ENCODE results near the gene FAF1.

Gene FAF1

GRCh38 chr1:50665413-50665812 is 294.7 kb downstream of the FAF1 start:
- no peak overlapping the region for H3K4me3 Mint-ChIP-seq
- DNase-seq (no peak), ATAC-seq (replicated peaks) (no peak)
- no peak overlapping the region for H3K27ac Mint-ChIP-seq
- H3K27me3 Mint-ChIP-seq, result no peaks in the 10 kb centered on the region
- no peaks in the 10 kb centered on the region for H3K9me3 Mint-ChIP-seq
- peaks cover 0 to 5% of the 10 kb centered on the region in 2 donors for H3K36me3 Mint-ChIP-seq
- peaks cover 6 to 29% of the 10 kb centered on the region in 2 donors for H3K4me1 Mint-ChIP-seq

GRCh38 chr1:50661626-50662025 is 298.4 kb downstream of the FAF1 start:
- ATAC-seq (replicated peaks) (no peak), DNase-seq (no peak)
- Mint-ChIP-seq H3K27me3 (no peaks in the 10 kb centered on the region), H3K4me3 (no peak overlapping the region), H3K4me1 (peaks cover 5 to 12% of the 10 kb centered on the region in 2 donors), H3K27ac (no peak overlapping the region), H3K36me3 (peaks cover 0 to 3% of the 10 kb centered on the region in 2 donors), H3K9me3 (no peaks in the 10 kb centered on the region)

- Mint-ChIP-seq H3K4me1 (peaks cover 5 to 12% of the 10 kb centered on the region in 2 donors), H3K27me3 (no peaks in the 10 kb centered on the region), H3K27ac (peak overlapping the region; percentile 11), H3K36me3 (peaks cover 0 to 7% of the 10 kb centered on the region in 2 donors), H3K9me3 (no peaks in the 10 kb centered on the region), H3K4me3 (no peak overlapping the region)
- ATAC-seq (replicated peaks) (no peak), DNase-seq (no peak)
Measured at GRCh38 chr1:50659107-50659662, 300.9 kb downstream of the FAF1 start.

GRCh38 chr1:50658459-50659076 is 301.5 kb downstream of the FAF1 start:
- no peak overlapping the region for H3K4me3 Mint-ChIP-seq
- DNase-seq (no peak), ATAC-seq (replicated peaks) (no peak)
- H3K27me3 Mint-ChIP-seq, result no peaks in the 10 kb centered on the region
- peak overlapping the region; percentile 11 for H3K27ac Mint-ChIP-seq
- H3K4me1 Mint-ChIP-seq, result peaks cover 5 to 12% of the 10 kb centered on the region in 2 donors
- no peaks in the 10 kb centered on the region for H3K9me3 Mint-ChIP-seq
- peaks cover 0 to 7% of the 10 kb centered on the region in 2 donors for H3K36me3 Mint-ChIP-seq

DNA sequence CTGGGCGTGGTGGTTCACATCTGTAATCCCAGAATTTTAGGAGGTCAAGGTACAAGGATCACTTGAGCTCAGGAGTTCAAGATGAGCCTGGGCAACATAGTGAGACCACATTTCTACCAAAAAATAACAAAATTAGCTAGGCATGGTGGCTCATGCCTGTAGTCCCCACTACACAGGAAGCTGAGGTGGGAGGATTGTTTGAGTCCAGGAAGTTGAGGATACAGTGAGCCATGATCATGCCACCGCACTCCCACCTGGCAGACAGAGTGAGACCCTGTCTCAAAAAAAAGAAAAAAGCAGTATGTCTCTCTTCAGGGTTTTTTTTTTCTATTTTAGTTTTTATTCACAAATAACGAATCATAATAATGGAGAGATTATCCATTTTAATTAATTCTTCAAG is 303.1 kb downstream of the FAF1 start:
- H3K27ac Mint-ChIP-seq, result no peak overlapping the region
- DNase-seq (no peak), ATAC-seq (replicated peaks) (no peak)
- H3K36me3 Mint-ChIP-seq, result peaks cover 0 to 7% of the 10 kb centered on the region in 2 donors
- no peaks in the 10 kb centered on the region for H3K9me3 Mint-ChIP-seq
- H3K4me1 Mint-ChIP-seq, result peaks cover 5 to 12% of the 10 kb centered on the region in 2 donors
- H3K27me3 Mint-ChIP-seq, result no peaks in the 10 kb centered on the region
- no peak overlapping the region for H3K4me3 Mint-ChIP-seq

- DNase-seq, result no peak
- Mint-ChIP-seq H3K27ac (peak overlapping the region; percentile 25), H3K9me3 (no peaks in the 10 kb centered on the region), H3K4me3 (no peak overlapping the region), H3K27me3 (no peaks in the 10 kb centered on the region), H3K36me3 (peaks cover 13 to 15% of the 10 kb centered on the region in 2 donors), H3K4me1 (no peaks in the 10 kb centered on the region)
- no peak for ATAC-seq (replicated peaks)
Measured at GRCh38 chr1:50651476-50652263, 308.4 kb downstream of the FAF1 start.

DNA sequence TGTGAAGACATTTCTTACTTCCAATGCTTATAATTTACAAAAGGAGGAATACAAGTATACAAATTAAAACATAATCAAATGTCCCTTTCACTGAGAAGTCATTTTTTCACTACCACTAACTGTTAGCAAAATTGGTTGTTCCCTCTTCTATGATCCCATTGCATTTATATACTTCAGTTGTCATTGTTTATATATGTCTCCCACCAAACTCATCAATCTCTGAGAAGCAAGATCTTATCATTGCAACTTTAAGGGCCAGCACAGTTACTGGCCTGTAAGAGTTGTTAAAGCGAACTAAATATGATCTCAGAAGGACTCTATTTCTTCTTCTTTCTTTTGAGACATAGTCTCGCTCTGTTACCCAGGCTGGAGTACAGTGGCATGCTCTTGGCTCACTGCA is 313.5 kb downstream of the FAF1 start:
- peaks cover 26 to 33% of the 10 kb centered on the region in 2 donors for H3K36me3 Mint-ChIP-seq
- H3K4me3 Mint-ChIP-seq, result no peak overlapping the region
- H3K9me3 Mint-ChIP-seq, result no peaks in the 10 kb centered on the region
- no peaks in the 10 kb centered on the region for H3K27me3 Mint-ChIP-seq
- no peak overlapping the region for H3K27ac Mint-ChIP-seq
- DNase-seq (no peak), ATAC-seq (replicated peaks) (no peak)
- H3K4me1 Mint-ChIP-seq, result no peaks in the 10 kb centered on the region

DNA sequence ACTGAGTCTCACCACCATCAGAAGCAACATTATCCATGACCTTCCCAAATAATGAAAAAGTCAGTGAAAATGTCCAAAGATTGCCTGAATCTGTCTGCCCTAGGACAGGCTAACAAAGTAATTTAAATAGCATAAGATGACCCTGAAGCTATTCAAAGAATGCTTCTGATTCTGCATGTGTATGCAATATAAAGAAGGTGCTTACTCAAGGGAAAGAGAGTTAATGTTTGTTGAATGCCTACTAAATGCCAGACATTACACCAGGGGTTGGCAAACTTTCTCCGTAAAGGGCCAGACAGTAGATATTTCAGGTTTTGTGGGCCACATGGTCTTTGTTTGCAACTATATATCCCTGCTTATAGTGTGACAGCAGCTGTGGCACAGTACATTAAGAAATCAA is 314.9 kb downstream of the FAF1 start:
- Mint-ChIP-seq H3K4me1 (no peaks in the 10 kb centered on the region), H3K27me3 (no peaks in the 10 kb centered on the region), H3K9me3 (no peaks in the 10 kb centered on the region), H3K36me3 (peaks cover 26 to 33% of the 10 kb centered on the region in 2 donors), H3K4me3 (no peak overlapping the region), H3K27ac (no peak overlapping the region)
- ATAC-seq (replicated peaks) (no peak), DNase-seq (no peak)

DNA sequence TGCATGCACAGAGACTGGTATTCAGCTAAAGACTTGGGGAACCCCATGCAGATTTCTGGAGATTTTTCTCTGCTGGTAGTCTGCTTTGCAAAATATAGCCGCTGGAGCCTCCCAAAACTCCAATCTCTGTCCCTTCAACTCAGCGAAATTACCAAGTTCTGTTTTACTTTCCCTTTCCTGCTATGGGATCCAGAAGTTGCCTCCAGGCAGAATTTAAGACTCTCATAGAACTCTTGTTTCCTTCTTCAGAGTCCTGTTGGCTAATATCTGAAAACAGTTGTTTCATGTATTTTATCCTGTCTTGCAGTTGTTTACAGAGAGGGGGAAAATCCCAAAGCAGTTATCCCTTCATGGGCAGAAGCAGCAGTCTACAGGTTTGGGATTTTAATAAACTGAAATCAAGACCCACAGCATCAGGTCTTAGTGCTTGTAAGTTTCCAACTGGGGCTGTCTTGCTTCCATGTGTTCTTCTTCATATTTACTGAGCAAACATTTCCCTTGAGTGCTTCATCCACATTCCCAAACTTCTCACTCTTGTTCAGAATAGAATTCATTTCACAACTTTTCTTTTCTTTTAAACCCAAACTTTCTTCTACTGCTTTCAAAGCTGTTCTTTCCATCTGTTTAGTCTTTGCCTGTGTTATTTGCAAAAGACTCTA is 315.5 kb downstream of the FAF1 start:
- Mint-ChIP-seq H3K27me3 (no peaks in the 10 kb centered on the region), H3K9me3 (no peaks in the 10 kb centered on the region), H3K27ac (no peak overlapping the region), H3K4me3 (no peak overlapping the region), H3K4me1 (no peaks in the 10 kb centered on the region), H3K36me3 (peaks cover 25 to 30% of the 10 kb centered on the region in 2 donors)
- ATAC-seq (replicated peaks) (no peak), DNase-seq (no peak)

DNA sequence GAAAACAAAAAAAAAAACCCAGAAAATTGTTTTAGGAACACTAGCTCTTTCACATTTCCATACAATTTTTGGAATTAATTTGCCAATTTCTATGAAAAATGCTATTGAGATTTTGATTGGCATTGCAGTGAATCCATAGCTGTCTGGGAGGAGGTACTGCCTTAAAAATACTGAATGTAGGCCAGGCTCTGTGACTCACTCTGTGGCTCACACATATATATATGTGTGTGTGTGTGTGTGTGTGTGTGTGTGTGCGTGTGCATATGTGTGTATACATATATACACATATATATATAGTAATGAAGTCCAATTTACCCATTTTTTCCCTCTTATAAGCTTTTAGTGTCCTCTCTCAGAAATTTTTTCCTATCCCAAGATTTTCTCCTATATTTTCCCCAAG is 322.6 kb downstream of the FAF1 start:
- Mint-ChIP-seq H3K4me3 (no peak overlapping the region), H3K4me1 (no peaks in the 10 kb centered on the region), H3K27me3 (no peaks in the 10 kb centered on the region), H3K27ac (no peak overlapping the region), H3K36me3 (peaks cover 0 to 14% of the 10 kb centered on the region in 2 donors), H3K9me3 (no peaks in the 10 kb centered on the region)
- ATAC-seq (replicated peaks) (no peak), DNase-seq (no peak)

GRCh38 chr1:50634251-50634650 is 325.8 kb downstream of the FAF1 start:
- H3K27ac Mint-ChIP-seq, result no peak overlapping the region
- H3K36me3 Mint-ChIP-seq, result peaks cover 0 to 12% of the 10 kb centered on the region in 2 donors
- H3K4me1 Mint-ChIP-seq, result no peaks in the 10 kb centered on the region
- ATAC-seq (replicated peaks) (no peak), DNase-seq (no peak)
- no peaks in the 10 kb centered on the region for H3K27me3 Mint-ChIP-seq
- H3K4me3 Mint-ChIP-seq, result no peak overlapping the region
- no peaks in the 10 kb centered on the region for H3K9me3 Mint-ChIP-seq

DNA sequence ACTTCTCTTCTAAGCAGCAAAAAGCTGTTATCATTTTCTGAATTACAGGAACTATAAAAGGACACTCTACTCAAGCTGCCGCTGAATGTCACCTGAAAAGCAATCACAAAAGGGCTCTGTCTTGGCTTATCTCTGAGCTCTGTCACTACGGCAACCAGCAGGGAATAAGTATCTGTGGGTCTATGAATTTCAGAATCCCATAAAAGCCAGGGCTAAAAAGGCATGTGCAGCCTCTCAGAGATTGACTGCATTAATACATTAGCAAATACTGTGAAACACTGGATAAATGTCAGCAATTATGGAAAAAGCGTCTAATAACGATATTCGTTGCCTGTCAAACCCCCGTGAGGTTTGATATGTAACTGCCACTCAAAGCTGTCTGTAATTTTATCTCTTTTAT is 326.6 kb downstream of the FAF1 start:
- H3K4me3 Mint-ChIP-seq, result no peak overlapping the region
- no peaks in the 10 kb centered on the region for H3K4me1 Mint-ChIP-seq
- DNase-seq (no peak), ATAC-seq (replicated peaks) (no peak)
- H3K36me3 Mint-ChIP-seq, result peaks cover 0 to 8% of the 10 kb centered on the region in 2 donors
- H3K27ac Mint-ChIP-seq, result peak overlapping the region; percentile 42
- no peaks in the 10 kb centered on the region for H3K9me3 Mint-ChIP-seq
- no peaks in the 10 kb centered on the region for H3K27me3 Mint-ChIP-seq

GRCh38 chr1:50631161-50631560 is 328.9 kb downstream of the FAF1 start:
- Mint-ChIP-seq H3K4me3 (no peak overlapping the region), H3K9me3 (no peaks in the 10 kb centered on the region), H3K4me1 (no peaks in the 10 kb centered on the region), H3K36me3 (peaks cover 0 to 8% of the 10 kb centered on the region in 2 donors), H3K27me3 (no peaks in the 10 kb centered on the region), H3K27ac (no peak overlapping the region)
- DNase-seq (no peak), ATAC-seq (replicated peaks) (no peak)

DNA sequence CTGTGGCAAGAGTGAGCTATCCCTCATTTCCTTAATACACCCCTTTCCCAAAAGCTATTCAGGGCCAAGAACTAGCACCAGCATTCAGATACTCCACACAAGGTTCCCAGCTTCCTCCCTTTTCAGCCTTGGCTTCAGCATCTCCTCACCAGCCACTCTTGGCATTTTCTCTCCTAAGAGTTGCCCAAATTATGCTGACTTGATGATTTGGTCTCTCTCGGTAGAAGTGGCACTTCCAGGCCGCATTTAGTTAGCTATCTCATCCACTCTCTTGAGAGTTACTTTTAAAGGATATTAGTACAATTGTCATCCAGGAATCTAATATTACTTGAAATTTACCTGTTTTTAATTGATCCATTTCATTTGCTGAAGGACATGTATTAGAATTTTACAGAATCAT is 337.8 kb downstream of the FAF1 start:
- Mint-ChIP-seq H3K4me1 (peaks cover 2 to 6% of the 10 kb centered on the region in 2 donors), H3K36me3 (peaks cover 16 to 26% of the 10 kb centered on the region in 2 donors), H3K9me3 (peaks cover 0 to 6% of the 10 kb centered on the region in 2 donors), H3K4me3 (no peak overlapping the region), H3K27ac (no peak overlapping the region), H3K27me3 (no peaks in the 10 kb centered on the region)
- DNase-seq (no peak), ATAC-seq (replicated peaks) (no peak)

All from stimulated activated naive B cell treated with anti-CD40 and anti-IgM and Interleukin-4, amounts not matched to agents 10 μg/mL and 1 μg/mL and 100 μg/mL, for 72 hours (primary cell).